ENCODE results near the gene TOMM40L.

GRCh38 chr1:161191971-161192370 is 33.9 kb upstream of the TOMM40L start:
- TF ChIP-seq CTCF (IDR thresholded peaks at IDR 0.05) (no peak), POLR2AphosphoS5 (IDR thresholded peaks at IDR 0.05) (no peak), EP300 (IDR thresholded peaks at IDR 0.05) (no peak), POLR2A (IDR thresholded peaks at IDR 0.05) (no peak)

All from gastroesophageal sphincter (tissue), 3 donors.